ENCODE results near the gene BIRC3. TPM values are rescaled to one million over a fixed set of nuclear protein-coding genes. Genes with fewer than 3 reads are reported as not detected.

The BIRC3 gene
- total RNA-seq: 0.63 TPM

DNA sequence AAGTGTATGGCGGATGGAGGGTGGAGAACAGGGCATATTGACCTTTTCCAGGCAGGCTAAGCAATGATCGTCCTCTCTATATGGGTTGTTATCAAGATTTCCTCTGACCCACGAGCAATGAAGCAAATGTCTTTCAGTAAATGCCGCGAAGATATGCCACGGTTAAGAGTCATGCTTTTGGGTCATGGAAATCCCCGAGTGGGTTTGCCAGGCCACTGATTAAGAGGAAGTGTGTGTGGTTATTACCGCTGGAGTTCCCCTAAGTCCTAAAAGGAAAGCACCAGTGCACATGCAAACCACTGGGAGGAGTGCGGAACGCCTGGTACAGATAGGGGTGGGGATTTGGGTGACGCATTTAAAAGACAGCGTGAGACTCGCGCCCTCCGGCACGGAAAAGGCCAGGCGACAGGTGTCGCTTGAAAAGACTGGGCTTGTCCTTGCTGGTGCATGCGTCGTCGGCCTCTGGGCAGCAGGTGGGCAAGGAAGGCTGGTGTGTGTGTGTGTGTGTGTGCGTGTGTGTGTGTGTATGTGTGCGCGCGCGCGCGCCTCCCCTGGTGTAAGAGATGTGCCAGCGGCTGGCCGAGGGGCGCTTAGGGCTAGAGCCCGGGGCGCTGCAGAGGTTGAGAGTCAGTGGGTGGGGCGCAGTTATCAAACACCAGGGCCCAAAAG is at the start of gene BIRC3:
TSS of gene BIRC3 (plus strand) at position 386 of the 669 bp plus-strand sequence. CDS start 7,026 bp downstream, outside the sequence.

DNA sequence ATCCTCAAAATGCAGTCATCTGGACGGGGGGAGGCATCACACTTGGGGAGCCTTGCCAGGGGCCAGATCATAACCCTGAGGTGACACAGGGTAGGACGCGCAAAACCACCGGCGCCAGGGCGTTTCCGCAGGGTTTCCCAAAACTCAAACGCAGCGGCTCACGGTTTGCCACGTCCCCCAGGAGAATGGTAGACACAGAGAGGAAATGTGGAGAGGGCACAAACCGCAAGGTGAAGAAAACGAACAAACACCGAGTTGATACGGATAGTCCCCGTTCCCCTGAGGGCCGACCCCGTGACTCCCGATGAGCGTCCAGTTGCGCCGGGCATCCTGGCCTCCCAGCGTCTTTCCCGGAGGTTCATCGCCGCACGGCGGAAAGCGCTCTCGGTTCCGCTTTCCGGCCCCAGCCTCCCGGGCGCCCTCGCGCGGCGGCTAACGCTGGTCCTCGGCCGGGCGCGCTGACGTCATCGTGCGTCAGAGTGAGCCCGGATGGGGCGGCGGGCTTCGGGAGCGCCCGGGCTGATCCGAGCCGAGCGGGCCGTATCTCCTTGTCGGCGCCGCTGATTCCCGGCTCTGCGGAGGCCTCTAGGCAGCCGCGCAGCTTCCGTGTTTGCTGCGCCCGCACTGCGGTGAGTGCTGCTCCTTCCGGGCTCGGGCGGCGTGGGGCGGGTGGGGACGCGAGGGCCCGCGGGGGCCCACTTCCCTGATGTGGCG is 29.6 kb downstream of the BIRC3 start, which contains the start of gene BIRC2:
TSS of gene BIRC2 (plus strand) at position 467 of the 714 bp plus-strand sequence. CDS start 2,641 bp downstream, outside the sequence.

Small RNA genes within 50 kb of the gene (small RNA-seq; reads per million reads assigned to genes)
- gene AP000942.3 (ENCODE audit: low replicate concordance) (not detected), gene AP000942.4 (ENCODE audit: low replicate concordance) (not detected), gene RNU6-952P (ENCODE audit: low replicate concordance) (not detected)

Other genes starting within 250 kb of the BIRC3 start
- gene YAP1, start 207.0 kb upstream of the BIRC3 start, total RNA-seq: 16.0 TPM
- 136 TPM for gene BIRC2, start 29.7 kb downstream of the BIRC3 start, total RNA-seq
- gene TMEM123, start 135.3 kb downstream of the BIRC3 start, total RNA-seq: 149 TPM
- not detected for gene MMP7, start 213.3 kb downstream of the BIRC3 start, total RNA-seq